Bronchial epithelial cell (primary cell): ENCODE measurements around the gene TMEM143. TPM values are rescaled to one million over a fixed set of nuclear protein-coding genes. Genes with fewer than 3 reads are reported as not detected.
"Not testable (repeated sequence)": the region's sequence is repeated elsewhere in the genome, so short reads cannot be mapped to it uniquely, and the experiment has no call there.

Source experiments
- DNase-seq: peaks from one replicate; pipeline ENCODE4 v3.0.0-alpha.2; 2010; ENCODE audit warnings: low read depth
- FAIRE-seq: peaks from 2 replicates; lab custom pipeline; 2011; peaks lifted over from hg19 to GRCh38; lab: Jason Lieb, UNC
- H3K27me3 ChIP-seq: 2 replicates; pipeline ENCODE4 v1.5.1; 2011; ENCODE audit warnings: low read length; ENCODE audit not compliant: control insufficient read depth, insufficient read depth
- H3K36me3 ChIP-seq: 2 replicates; pipeline ENCODE4 v1.5.1; 2011; ENCODE audit warnings: low read length; ENCODE audit not compliant: control insufficient read depth, insufficient read depth
- H3K4me3 ChIP-seq: 2 replicates; pipeline ENCODE4 v1.5.1; 2011; ENCODE audit warnings: mild to moderate bottlenecking, low read depth, low read length, control low read depth
- CTCF ChIP-seq: IDR thresholded peaks from 2 replicates; pipeline ENCODE4 v1.5.1; 2011; ENCODE audit warnings: mild to moderate bottlenecking, moderate library complexity, low read length, control low read depth, inconsistent platforms; ENCODE audit not compliant: insufficient read depth, severe bottlenecking
- total RNA-seq: library from RNA; depleted of rRNA; stranded (reverse); fragments of >200 nt; gene quantifications from 2 replicates; pipeline ENCODE4 v1.2.1, GENCODE V29; 2014

The TMEM143 gene
- total RNA-seq, 1 donor from 2014 or later = 0.79 TPM

- H3K27me3 ChIP-seq = no peaks in the 10 kb centered on the region
- no peaks in the 10 kb centered on the region for H3K36me3 ChIP-seq
- TF ChIP-seq CTCF = no peak
- DNase-seq (no peak), FAIRE-seq (no peak)
- H3K4me3 ChIP-seq = no peak overlapping the region
Observed at GRCh38 chr19:48297975-48298374, 65.8 kb downstream of the TMEM143 start.

DNA sequence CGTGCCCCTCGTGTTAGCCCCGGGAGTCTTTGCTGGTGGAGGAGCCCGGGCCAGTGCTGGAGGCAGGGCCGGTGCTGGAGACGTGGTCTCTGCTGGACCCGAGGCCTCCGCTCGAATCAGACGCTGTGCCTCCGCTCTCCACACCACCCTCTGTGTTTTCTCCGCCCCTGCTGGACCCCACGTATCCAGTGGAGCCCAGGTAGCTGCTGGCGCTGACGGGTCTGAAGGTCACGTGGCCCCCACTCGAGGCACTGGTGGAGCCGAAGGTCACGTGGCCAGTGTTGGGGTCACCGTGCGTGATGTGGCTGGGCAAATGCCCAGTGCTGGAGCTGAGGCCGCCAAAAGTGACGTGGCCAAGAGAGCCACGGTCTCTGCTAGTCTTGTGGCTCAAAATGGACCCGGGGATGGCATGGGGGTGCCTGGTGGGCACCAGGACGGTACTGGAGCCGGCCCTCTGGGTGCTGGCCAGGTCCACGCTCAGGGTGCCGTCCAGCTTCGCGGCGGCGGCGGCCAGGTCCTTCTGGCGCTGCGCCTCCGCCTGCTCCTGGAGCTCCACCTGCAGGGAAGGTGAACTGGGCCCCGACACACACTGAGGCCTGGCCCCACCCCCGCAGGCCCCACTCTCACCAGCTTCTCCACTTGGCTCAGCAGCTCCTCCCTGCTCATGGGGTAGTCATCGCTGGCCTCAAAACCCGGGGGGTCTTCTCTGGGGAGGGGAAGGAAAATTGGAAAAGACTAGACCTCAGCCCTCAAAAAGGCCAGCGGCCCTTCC is 66.6 kb downstream of the TMEM143 start:
- FAIRE-seq (no peak), DNase-seq (no peak)
- Histone ChIP-seq H3K27me3 (no peaks in the 10 kb centered on the region), H3K4me3 (no peak overlapping the region), H3K36me3 (no peaks in the 10 kb centered on the region)
- no peak for TF ChIP-seq CTCF

DNA sequence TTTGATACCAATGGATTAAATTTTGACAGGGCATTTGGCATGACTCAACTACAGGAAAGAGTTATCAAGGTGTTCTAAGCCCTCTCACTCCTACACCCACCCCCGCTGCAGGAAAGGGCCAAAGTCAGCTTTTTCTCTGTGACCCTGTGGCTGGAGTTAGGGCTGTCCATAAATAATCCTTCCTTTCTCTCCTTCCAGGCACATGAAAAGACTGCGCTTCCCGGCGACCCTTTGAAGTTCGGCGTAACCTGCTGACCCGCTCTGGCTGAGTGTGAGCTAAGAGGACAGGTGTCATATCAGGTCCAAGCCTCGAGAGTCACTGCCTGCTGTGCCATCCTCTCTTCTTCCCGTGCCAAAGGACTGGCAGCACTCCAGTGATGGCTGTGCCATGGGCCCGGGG is 68.3 kb downstream of the TMEM143 start:
- Histone ChIP-seq H3K4me3 (no peak overlapping the region), H3K27me3 (peaks cover 1% of the 10 kb centered on the region), H3K36me3 (no peaks in the 10 kb centered on the region)
- DNase-seq (no peak), FAIRE-seq (no peak)
- no peak for TF ChIP-seq CTCF

DNA sequence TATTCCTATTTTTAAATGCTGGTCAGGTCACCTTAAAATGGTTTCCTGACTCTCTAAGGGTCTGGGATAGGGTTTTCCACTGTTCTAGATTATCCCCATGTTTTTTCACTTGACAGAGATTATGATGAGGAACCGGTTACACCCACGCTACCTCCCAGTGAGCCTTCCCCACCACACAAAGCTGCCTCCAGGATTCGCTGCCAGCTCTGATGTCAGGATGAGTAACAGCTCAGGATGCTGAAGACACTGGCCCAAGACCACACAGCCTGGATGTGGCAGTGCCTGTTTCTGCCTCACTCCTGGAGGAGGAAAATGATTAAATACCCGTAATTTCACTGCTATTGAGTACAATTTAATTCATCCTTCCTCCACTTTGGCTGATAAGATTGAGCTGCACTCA is 70.9 kb downstream of the TMEM143 start:
- FAIRE-seq = no peak
- DNase-seq = peak; percentile 89
- Histone ChIP-seq H3K27me3 (peaks cover 1% of the 10 kb centered on the region), H3K36me3 (no peaks in the 10 kb centered on the region), H3K4me3 (no peak overlapping the region)
- no peak for TF ChIP-seq CTCF

DNA sequence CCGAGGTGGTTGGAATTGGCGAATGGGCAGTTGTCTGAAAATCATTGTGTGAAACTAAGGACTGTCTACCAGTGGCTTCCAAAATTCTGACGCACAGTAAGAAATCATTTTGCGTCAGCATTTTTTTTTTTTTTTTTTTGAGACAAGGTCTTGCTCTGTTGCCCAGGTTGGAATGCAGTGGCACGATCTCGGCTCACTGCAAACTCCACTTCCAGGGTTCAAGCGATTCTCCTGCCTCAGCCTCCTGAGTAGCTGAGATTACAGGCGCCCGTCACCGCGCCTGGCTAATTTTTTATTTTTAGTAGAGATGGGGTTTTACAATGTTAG is 72.3 kb downstream of the TMEM143 start:
- H3K36me3 ChIP-seq, H3K4me3 ChIP-seq, H3K27me3 ChIP-seq, DNase-seq, FAIRE-seq: not testable (repeated sequence)

GRCh38 chr19:48290771-48291488 is 72.8 kb downstream of the TMEM143 start:
- DNase-seq (peak; percentile 42), FAIRE-seq (peak; percentile 52)
- TF ChIP-seq CTCF = peak; percentile 97
- Histone ChIP-seq H3K36me3 (no peaks in the 10 kb centered on the region), H3K27me3 (peaks cover 1% of the 10 kb centered on the region), H3K4me3 (peak overlapping the region; percentile 29)
